Activated T-cell treated with anti-CD3 and anti-CD28 coated beads for 48 hours (primary cell): ENCODE data around the gene RPS21.
"Not testable (repeated sequence)": the region's sequence is repeated elsewhere in the genome, so short reads cannot be mapped to it uniquely, and the experiment has no call there.

Experiments used
- DNase-seq: peaks from one replicate; pipeline ENCODE4 v3.0.0-alpha.2; 2020; ENCODE audit warnings: low read depth

RPS21 gene

GRCh38 chr20:62365814-62366369 lies 21.0 kb upstream of the RPS21 start:
- no peak for DNase-seq

GRCh38 chr20:62366370-62367135 lies 20.4 kb upstream of the RPS21 start:
- no peak for DNase-seq

- DNase-seq = no peak
Observed at GRCh38 chr20:62367136-62367632, 19.7 kb upstream of the RPS21 start, which contains the start of gene LAMA5. Gene LAMA5 (minus strand): TSS chr20:62367312. CDS start chr20:62367245, 67 bp downstream.

DNA sequence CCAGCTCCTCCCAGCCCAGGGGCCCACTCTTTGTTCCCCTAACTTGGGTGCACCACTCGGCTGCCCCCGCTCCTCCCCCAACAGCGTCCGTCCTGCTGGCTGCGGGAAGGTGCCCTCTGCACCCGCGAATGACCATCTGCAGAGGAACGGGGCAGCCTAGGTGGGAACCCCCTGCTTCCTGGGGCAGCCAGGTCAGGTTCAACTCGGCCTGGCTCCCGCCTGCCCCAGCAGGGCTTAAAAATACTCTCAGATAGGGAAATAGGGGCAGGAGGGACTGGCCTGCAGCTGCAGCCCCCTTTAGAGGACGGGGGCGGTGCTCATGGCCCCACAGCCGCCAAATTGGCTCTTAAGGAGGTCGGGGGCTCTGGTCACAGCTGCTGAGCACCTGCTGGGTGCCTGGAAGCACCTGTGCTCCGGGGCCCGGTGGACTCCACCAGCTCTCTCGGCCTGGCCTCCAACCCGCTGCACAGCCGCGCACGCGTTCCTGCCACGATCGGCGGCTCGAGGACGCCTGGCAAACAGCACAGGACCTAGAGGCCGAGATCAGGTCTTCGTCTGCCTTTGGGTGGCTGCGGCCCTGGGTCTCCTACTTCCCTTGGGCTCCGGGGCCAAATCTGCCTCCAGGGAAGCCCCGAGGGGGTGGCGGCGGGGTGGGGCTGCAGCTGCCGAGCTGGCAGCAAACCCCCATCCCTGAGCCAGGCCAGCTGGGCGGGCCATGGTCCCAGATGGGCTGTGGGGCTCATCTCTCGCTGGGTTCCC lies 19.1 kb upstream of the RPS21 start:
- no peak for DNase-seq

- DNase-seq = no peak
Observed at GRCh38 chr20:62368392-62368975, 18.4 kb upstream of the RPS21 start.

DNA sequence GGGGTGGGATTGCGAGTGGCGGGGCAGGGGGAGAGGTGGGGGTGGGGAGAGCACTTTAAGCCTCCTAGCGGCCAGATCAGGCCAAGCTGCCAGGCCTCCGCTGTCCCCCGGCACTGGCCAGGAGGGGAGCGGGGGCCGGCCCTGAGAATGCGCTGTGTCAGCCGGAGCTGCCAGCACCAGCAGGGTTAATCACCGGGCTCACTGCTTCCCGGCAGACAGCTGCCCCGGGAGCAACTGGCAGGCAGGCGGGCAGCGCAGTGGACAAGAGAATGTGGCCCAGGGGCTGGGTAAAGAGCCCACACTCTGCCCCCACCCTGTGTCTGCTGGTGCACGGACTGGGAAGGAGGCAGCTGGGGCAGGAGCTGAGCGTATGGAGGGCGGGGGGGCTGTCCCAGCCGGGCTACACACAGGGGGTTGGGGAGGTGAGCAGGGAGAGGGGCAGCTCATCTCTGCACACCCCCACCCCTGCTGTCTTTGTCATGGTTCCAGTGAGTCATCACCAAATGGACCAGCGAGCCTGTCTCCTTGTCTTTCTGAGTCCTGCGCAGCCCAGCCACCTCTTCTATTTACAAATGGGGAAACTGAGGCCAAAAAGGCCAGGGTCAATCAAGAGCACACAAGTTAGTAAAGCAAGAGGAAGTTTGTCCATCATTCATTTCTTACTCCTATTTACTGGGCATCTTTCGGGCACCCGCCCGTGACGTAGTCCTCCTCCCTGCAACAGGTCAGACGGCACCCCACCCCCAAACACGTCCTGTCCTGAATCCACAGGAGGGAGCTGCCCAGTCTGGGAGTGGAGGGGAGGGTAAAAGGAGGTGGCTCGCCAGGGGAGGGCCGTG lies 17.7 kb upstream of the RPS21 start:
- DNase-seq = no peak

DNA sequence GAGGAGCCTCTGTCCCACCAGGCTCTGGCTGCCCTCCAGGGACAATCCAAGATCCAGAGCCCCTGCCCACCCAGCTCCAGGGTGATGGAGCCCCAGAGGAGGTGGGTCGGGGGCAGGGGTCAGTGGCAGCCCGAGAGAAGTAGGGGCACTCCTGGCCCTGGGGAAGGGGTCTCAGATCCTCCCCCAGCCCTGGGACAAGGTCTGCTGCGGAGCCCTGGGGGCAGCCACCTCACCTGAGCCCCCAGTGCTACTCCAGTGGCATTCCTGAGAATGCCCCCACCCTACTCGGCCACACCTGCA lies 17.1 kb upstream of the RPS21 start:
- DNase-seq = no peak

DNA sequence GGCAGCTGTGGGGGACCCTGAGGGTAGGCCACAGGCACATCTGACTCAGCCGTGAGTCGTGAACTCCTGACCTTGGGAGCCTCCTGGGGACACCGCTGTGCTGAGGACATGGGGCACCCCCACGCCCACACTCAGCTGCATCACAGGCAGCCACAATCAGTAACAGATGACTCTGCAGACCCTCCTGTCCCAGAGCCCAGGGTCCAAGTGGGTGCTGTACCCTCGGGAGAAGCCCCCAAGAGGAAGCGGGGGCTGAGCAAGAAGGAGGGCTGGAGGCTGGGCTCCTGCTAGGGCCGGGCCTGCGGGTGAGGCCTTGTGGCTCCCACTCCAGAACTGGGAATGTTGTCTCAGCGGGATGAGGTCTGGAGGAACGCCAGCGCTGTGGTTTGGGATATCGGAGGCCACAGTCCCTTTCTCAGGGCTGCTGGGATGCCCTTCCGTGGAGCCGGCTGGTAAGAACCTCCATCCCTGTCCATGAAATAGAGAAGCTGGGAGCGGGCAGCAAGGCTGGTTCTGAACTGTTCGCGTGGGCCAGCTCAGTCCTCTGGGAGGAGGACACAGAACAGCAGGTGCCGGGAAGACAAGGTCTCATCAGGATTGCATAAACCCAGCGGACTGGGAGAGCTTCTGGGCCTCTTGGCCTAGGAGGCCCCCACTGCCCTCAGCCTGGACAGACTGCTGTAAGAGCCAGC lies 16.6 kb upstream of the RPS21 start:
- DNase-seq = peak; percentile 56

DNA sequence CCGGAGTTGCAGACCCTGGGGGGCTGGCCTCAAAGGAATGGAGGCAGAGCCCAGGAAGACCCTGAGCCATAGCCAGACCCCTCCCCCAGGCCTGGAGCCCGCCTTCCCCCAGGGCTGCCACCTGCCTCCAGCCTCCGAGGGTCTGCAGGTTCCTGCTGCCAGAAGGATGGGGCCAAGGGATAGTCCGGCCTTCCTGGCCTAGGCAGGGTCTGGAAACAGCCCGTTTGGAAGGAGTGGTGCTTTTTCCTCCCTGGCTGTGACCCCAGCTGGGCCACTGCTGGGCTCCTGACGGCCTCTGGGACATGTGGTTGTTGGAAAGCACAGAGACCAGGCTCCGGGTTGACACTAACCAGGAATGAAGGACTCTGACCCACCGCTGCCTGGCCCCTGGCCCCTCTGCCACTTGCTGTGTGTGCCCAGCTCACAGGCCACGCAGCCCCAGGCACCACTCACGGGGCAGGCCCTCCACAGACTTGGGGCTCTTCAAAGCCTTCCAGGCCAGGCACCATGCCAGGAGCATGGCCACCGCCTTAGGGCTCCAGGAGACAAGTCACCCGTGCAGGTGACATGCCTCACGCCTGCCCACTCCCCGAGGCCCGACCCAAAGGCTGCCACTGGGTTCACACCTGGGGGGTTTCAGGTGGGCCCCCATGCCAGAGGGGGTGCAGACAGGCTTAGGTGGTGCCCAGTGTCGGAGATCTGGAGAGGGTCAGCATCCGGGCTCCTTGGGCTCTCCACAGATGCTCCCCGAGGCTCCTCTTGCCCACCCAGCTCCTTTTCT lies 15.9 kb upstream of the RPS21 start:
- no peak for DNase-seq

GRCh38 chr20:62371588-62372041 lies 15.3 kb upstream of the RPS21 start:
- no peak for DNase-seq

DNA sequence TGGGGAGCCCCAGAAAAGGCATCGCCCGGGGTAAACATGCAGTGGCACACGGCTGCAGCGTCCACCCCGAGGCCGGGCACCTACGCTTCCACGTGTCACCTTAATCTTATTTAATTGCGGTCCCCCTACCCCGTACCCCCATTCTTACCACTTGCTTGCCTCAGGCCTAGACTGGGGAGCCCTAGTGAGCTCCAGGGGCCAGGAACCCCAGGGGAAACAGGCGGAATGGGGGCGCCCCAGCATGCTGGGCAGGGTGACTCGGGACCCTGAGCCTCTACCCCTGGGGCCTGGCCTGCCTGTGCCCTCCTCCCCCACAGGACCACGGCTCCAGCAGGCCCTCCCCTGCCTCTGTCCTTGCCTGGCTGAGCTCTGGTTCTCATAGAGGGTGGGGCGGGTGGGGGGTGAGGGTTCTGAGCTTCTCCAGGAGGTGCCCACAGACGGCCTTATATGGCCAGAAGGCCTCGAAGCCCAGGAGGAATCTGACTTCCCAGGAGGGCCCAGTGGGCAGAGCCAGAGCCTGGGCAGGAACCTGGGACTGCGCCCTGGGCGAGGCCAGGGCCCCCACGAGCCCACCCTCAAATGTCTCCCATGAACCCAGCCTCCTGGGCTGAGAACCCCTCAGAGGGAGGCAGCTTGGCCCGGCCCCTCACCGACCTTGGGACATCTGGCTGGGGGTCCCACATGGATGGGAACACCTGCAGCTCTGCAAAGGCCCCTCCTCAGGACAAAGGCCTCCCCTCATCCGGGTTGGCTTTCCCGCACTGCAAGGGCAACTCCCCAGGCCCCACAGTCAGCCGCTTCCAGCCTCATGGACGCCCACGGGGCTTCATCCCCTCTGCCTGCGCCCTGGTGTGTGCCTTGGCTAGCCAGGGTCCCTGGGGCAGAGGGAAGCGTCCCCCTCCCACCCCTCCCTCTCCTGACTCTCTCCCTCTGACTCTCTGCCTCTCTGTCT lies 14.6 kb upstream of the RPS21 start:
- DNase-seq = no peak

DNA sequence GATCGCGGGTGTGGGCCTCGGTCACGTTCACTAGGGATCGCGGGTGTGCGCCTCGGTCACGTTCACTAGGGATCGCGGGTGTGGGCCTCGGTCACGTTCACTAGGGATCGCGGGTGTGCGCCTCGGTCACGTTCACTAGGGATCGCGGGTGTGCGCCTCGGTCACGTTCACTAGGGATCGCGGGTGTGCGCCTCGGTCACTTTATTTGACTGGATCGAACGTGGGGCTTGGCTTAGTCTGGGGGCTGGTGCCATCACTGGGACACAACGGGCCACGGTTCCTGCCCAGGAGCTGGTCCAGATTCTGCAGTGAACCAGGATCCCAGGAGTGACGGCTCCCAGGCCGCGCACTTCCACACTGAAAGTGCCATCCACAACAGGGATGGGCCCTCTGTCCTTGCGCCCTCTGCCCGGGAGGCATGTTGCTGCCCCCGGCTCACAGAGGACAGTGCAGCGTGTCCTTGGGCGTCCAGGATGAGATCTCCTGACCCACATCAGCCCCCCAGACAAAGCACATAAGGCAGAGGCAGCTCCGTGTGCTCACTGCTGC lies 13.2 kb upstream of the RPS21 start:
- not testable (repeated sequence) for DNase-seq

GRCh38 chr20:62374331-62375152 lies 12.4 kb upstream of the RPS21 start:
- no peak for DNase-seq

DNA sequence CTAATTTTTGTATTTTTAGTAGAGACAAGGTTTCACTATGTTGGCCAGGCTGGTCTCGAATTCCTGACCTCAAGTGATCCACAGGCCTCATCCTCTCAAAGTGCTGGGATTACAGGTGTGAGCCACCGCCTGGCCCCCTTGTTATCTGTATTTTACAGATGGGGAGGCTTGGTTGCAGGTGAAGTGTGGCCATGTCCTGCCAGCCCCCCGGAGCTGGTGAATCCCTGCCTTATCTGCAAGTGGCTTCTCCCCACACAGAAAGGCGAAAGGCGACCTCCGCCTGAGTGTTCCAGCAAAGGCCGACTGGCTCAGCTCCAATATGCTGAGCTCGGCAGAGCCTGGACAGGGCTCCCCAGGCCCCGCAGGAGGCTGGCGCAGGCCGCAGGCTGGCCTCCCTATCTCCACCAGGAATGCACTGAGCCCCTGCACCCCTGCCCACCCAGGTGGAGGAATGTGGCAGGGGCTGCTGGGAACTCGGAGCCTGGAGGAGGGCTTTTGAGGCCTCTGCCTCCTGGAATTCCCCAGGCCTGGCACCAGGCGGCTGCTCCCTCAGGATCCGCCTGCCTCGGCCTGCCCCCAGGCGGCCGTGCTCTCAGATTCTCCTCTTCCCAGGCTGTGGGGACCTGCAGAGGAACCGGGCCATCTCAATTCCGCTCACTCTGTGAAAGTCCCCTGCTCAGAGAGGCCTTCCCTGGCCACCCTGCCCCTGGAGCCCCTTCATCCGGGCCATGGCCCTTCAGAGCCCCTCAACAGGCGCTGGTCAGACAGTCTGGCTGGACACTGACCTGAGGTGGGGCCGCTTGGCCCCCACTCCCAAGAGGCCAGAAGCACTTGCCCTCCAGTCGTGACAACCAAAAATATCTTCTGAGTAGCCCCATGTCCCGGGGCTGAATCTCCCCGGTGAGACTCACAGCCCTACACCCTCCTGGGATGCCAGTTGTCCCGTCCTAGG lies 10.5 kb upstream of the RPS21 start:
- no peak for DNase-seq

DNA sequence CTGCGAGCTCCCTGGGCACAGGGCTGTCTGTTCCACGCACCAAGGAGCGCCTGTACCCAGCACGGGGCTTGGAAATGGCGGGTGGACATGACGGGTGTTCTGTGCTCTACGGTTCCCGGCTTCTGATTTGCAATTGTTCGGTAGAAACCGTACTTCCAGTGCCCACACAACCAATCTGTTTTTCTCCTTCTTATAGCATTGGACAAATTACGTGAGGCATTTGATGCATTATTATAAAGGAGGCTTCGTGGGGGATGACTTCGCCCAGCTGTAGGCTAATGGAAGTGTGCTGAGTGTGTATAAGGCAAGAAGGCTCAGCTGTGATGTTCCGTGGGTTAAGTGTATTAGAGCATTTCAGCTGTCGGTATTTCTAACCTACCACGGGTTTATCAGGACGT lies 9.8 kb upstream of the RPS21 start:
- no peak for DNase-seq

DNA sequence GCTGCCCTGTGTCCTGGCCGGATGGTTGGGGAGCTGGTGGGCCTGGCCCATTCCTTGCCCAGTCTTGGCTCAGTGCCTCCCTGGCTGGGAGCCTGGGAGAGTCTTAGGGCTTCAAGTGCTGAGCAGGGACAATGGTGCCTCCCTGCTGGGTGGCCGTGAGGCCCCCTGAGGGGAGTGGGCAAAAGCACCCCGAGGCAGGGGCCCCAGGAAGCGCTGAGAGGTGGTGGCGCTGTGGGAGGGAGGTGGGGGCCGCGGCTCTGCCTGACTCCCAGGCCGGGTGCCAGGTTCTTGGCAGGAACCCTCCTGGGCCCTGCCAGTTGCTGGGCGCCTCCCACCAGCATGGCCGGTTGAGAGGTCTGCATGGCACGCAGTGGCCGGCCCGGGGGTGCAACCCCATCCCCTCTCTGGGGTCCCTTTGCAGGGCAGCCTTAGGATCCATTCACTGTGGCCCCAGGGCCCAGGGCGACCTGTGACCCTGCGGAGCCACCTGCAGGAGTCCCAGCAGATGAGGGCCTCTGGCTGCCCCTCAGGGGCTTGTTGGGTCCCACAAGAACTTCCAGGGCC lies 9.2 kb upstream of the RPS21 start:
- no peak for DNase-seq
